DOHH2 (cell line): ENCODE data around the gene GSG1.

Source experiments
- H3F3A ChIP-seq: fragments of 200-600 bp; sonication (generic), shearing (Covaris generic); 2 replicates; pipeline ENCODE4 v1.6.0; 2016; ENCODE audit warnings: antibody characterized with exemption, mild to moderate bottlenecking; ENCODE audit not compliant: control insufficient read depth, insufficient read depth
- H3K27ac ChIP-seq: fragments of 200-600 bp; sonication (generic); 2 replicates; pipeline ENCODE4 v1.5.1; 2014; ENCODE audit warnings: low read depth, mild to moderate bottlenecking, low read length, moderate library complexity
- H3K27me3 ChIP-seq: fragments of 200-600 bp; sonication (generic); 2 replicates; pipeline ENCODE4 v1.6.1; 2014; ENCODE audit warnings: mild to moderate bottlenecking, low read length, mixed read lengths; ENCODE audit not compliant: control insufficient read depth
- H3K36me3 ChIP-seq: fragments of 200-600 bp; sonication (generic); 2 replicates; pipeline ENCODE4 v1.6.1; 2014; ENCODE audit warnings: mild to moderate bottlenecking, low read length, moderate library complexity, mixed read lengths; ENCODE audit not compliant: control insufficient read depth
- H3K4me1 ChIP-seq: fragments of 200-600 bp; sonication (generic); 2 replicates; pipeline ENCODE4 v1.6.1; 2014; ENCODE audit warnings: mild to moderate bottlenecking, low read length, mixed read lengths; ENCODE audit not compliant: control insufficient read depth
- H3K4me2 ChIP-seq: fragments of 200-600 bp; sonication (generic); 2 replicates; pipeline ENCODE4 v1.6.0; 2014; ENCODE audit warnings: mild to moderate bottlenecking, low read length, moderate library complexity
- H3K4me3 ChIP-seq: fragments of 200-600 bp; sonication (generic); 2 replicates; pipeline ENCODE4 v1.5.1; 2014; ENCODE audit warnings: mild to moderate bottlenecking, low read length, mixed read lengths
- H3K79me2 ChIP-seq: fragments of 200-600 bp; sonication (generic); 2 replicates; pipeline ENCODE4 v1.6.1; 2014; ENCODE audit warnings: mild to moderate bottlenecking, low read length, mixed read lengths; ENCODE audit not compliant: control insufficient read depth
- H3K9me2 ChIP-seq: fragments of 200-600 bp; sonication (generic); replicated peaks from 2 replicates; pipeline ENCODE4 v1.6.1; 2014; ENCODE audit warnings: mild to moderate bottlenecking, low read length, mixed read lengths; ENCODE audit not compliant: control insufficient read depth
- H3K9me3 ChIP-seq: fragments of 200-600 bp; sonication (generic); 2 replicates; pipeline ENCODE4 v1.6.1; 2014; ENCODE audit warnings: antibody characterized with exemption, low read length, mixed read lengths; ENCODE audit not compliant: control insufficient read depth, insufficient read depth
- H4K20me1 ChIP-seq: fragments of 200-600 bp; sonication (generic); 2 replicates; pipeline ENCODE4 v1.6.0; 2014; ENCODE audit warnings: low read depth, mild to moderate bottlenecking, antibody characterized with exemption, low read length, moderate library complexity; ENCODE audit not compliant: control insufficient read depth, insufficient read depth
- CTCF ChIP-seq: fragments of 200-600 bp; sonication (generic); IDR thresholded peaks from one replicate; pipeline ENCODE4 v1.5.1; 2014; ENCODE audit warnings: antibody characterized with exemption, mild to moderate bottlenecking, low read depth, low read length; ENCODE audit not compliant: poor library complexity, severe bottlenecking
- EZH2phosphoT487 ChIP-seq: fragments of 200-600 bp; sonication (generic); IDR thresholded peaks from 2 replicates; pipeline ENCODE4 v1.6.1; 2017; ENCODE audit warnings: borderline replicate concordance, mild to moderate bottlenecking, antibody characterized with exemption, low read length, moderate library complexity, mixed read lengths

The GSG1 gene

GRCh38 chr12:13044002-13044905 is 59.2 kb downstream of the GSG1 start, which contains the start of gene FAM234B:
TSS of gene FAM234B (plus strand) at chr12:13044381. CDS start at chr12:13044404, 23 bp downstream.
- no peaks in the 10 kb centered on the region for H4K20me1 ChIP-seq
- H3K9me3 ChIP-seq = no peaks in the 10 kb centered on the region
- H3K36me3 ChIP-seq = no peaks in the 10 kb centered on the region
- TF ChIP-seq CTCF = peak; percentile 31
- no peak for TF ChIP-seq EZH2phosphoT487
- no peaks in the 10 kb centered on the region for H3K79me2 ChIP-seq
- peaks cover 11% of the 10 kb centered on the region for H3K27me3 ChIP-seq
- no peak within 1 kb of the TSS for H3K27ac ChIP-seq
- H3K4me3 ChIP-seq = peak within 1 kb of the TSS; percentile 91
- H3F3A ChIP-seq = no peaks in the 10 kb centered on the region
- peaks cover 12% of the 10 kb centered on the region for H3K4me1 ChIP-seq
- peak within 1 kb of the TSS; percentile 94 for H3K4me2 ChIP-seq
- no peaks in the 10 kb centered on the region for H3K9me2 ChIP-seq

GRCh38 chr12:13042666-13043230 is 60.7 kb downstream of the GSG1 start:
- Histone ChIP-seq H3K36me3 (no peaks in the 10 kb centered on the region), H3F3A (no peaks in the 10 kb centered on the region), H3K79me2 (no peaks in the 10 kb centered on the region), H4K20me1 (no peaks in the 10 kb centered on the region), H3K9me3 (no peaks in the 10 kb centered on the region), H3K4me3 (no peak overlapping the region), H3K4me2 (no peak overlapping the region), H3K27ac (no peak overlapping the region), H3K27me3 (peaks cover 11% of the 10 kb centered on the region), H3K9me2 (no peaks in the 10 kb centered on the region), H3K4me1 (peaks cover 12% of the 10 kb centered on the region)
- TF ChIP-seq EZH2phosphoT487 (no peak), CTCF (no peak)

- Histone ChIP-seq H3K4me2 (no peak overlapping the region), H3K9me3 (no peaks in the 10 kb centered on the region), H3K4me1 (peaks cover 12% of the 10 kb centered on the region), H3K79me2 (no peaks in the 10 kb centered on the region), H4K20me1 (no peaks in the 10 kb centered on the region), H3K27ac (no peak overlapping the region), H3K27me3 (peaks cover 11% of the 10 kb centered on the region), H3K4me3 (no peak overlapping the region), H3K9me2 (no peaks in the 10 kb centered on the region), H3K36me3 (no peaks in the 10 kb centered on the region), H3F3A (no peaks in the 10 kb centered on the region)
- TF ChIP-seq EZH2phosphoT487 = no peak
- no peak for TF ChIP-seq CTCF
Measured at GRCh38 chr12:13041224-13041623, 62.2 kb downstream of the GSG1 start.
